NCI-H2196 (cell line): Measurements from ENCODE around the gene ADGRG7.
"Not testable (repeated sequence)": the region's sequence is repeated elsewhere in the genome, so short reads cannot be mapped to it uniquely, and the experiment has no call there.

ENCODE experiments used
- DNase-seq: peaks from one replicate; lab custom pipeline; 2025; ENCODE audit not compliant: unreplicated experiment; lab: John Stamatoyannopoulos, UW

The ADGRG7 gene

DNA sequence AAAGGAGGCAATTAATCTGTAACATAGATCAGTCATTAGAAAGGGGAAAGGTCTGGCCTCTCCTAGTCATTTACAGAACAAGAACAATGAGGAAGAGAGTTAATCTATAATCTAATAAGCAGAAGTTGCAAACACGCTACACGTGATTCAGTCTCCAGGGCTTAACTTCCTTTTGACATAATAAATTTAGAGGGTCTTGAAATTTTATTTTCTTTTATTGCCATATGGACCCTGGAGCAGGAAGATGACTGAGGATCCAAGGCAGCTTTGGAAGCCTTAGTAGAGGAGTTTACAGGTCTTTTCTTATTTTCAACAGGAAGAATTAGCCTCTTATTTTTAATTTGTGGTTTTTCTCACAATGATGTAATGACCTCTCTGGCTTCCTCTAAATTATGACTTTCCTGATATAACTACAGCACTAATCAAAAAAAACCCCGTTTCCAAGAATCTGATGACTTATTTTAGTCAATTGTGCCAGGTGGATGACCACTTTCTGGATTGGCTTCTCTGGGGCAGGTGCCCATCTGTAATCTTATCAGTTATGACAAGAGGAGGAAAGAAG, 32.2 kb downstream of the ADGRG7 start:
- no peak for DNase-seq

- DNase-seq = no peak
Observed at GRCh38 chr3:100645913-100646312, 36.5 kb downstream of the ADGRG7 start.

GRCh38 chr3:100647171-100647570, 37.8 kb downstream of the ADGRG7 start:
- no peak for DNase-seq

DNA sequence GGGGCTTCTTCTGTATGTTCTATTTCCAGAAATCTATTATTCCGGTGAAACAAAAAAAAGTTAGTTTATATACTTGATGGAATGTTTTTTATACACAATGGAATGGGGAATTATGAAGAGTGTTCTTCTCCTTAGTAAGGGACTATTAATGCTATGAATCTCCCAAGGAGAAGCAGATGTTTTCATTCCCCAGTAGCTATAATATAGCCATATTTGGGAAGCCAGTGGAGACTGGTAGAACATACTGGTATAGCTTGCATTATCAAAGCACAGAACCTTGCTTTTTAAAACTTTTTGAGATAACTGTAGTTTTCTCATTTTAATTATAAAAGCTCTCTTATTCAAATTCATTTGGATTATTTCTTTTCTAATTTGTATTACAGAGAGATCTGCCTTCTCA, 38.3 kb downstream of the ADGRG7 start:
- no peak for DNase-seq

DNA sequence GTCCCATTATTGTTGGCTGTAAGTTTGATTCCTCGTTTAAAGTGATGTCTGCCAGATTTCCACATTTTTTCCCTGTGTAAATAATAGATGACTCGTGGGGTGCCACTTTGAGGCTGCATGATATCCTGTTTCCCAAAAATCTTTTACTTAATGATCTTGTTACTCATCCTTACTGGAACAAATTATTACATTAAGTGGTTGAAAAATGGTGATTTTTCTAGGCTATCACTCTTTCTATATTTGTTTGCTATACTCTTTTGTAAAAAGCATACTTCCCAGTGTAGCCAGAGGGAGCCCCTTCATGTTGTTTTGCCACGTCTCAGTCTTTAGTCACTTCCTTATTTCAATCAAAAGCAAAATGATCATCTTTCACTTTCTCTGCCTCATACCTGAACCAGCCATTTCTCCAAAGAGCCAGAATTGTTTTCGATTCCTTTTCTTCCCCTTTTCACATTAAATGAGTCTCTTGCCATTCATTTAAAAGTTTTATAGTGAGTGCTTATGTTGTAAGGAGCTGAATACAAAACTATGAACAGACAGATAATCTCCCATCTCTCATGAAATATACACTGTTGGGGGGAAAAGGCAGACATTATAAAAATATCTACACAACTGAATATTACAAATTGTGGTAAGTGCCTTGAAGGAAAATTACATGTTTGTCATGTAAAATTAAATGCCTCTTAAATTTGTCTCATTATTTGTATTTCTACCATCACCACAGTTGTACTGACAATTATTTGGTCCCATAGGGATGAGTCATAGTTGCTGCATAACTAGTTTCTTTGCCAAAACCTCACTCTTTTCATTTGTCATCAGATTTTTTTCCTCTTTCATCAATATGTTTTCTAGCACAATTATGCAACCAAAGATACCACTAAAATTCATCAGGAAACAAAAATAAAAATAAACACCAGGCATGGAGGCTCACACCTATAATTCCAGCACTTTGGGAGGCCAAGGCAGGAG, 41.5 kb downstream of the ADGRG7 start:
- no peak for DNase-seq

- DNase-seq = no peak
Observed at GRCh38 chr3:100653604-100654294, 44.3 kb downstream of the ADGRG7 start.

DNA sequence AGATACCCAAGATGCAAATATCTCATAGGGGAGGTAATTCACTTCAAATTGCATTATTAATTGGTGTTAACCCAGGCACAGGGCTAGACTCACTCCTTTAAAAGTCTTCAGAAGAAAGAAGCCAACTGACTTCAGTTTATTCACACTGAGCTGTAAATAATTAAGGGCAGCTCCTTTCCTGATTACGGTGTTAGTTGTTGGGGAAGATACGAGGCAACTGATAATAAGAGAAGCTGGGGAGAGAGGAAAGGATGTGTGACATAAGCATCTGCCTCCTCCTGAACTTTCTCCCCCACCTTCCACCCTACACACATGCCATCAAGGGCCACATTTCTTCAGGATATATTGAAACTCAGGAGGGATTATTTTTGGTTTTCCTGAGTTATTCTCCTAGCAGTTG, 47.5 kb downstream of the ADGRG7 start:
- DNase-seq = no peak

- DNase-seq = not testable (repeated sequence)
Observed at GRCh38 chr3:100661294-100661693, 51.9 kb downstream of the ADGRG7 start.

- no peak for DNase-seq
Observed at GRCh38 chr3:100662113-100662823, 52.9 kb downstream of the ADGRG7 start.

DNA sequence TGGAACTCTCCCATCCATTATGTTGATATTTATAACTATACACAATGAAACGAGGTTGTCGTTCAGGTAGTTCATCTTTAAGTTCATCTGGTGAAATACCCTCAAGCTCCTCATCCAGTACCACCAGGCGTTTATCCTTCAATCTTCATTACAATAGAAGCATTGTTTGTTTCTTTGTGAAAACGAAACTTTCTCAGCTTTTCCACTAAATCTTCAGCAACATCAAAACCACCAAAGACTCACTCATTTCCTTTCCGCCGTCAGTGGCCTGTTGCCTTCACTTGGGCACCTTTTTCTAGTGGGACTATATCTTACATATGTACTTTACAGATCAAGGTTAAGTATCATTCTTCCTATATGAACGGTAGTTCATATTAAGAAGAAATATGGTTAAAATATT, 55.8 kb downstream of the ADGRG7 start:
- DNase-seq = no peak

DNA sequence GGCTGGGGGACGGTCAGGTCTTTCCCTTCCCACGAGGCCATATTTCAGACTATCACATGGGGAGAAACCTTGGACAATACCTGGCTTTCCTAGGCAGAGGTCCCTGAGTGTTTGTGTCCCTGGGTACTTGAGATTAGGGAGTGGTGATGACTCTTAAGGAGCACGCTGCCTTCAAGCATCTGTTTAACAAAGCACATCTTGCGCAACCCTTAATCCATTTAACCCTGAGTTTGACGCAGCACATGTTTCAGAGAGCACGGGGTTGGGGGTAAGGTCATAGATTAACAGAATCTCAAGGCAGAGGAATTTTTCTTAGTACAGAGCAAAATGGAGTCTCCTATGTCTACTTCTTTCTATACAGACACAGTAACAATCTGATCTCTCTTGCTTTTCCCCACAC, 57.3 kb downstream of the ADGRG7 start:
- not testable (repeated sequence) for DNase-seq

DNA sequence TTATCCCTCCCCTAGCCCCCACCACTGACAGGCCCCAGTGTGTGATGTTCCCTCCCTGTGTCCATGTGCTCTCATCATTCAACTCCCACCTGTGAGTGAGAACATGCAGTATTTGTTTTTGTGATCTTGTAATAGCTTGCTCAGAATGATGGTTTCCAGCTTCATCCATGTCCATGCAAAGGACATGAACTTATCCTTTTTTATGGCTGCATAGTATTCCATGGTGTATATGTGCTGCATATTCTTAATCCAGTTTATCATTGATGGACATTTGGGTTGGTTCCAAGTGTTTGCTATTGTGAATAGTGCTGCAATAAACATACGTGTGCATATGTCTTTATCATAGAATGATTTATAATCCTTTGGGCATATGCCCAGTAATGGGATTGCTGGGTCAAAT, 57.9 kb downstream of the ADGRG7 start:
- not testable (repeated sequence) for DNase-seq

- DNase-seq = not testable (repeated sequence)
Observed at GRCh38 chr3:100670995-100671394, 61.6 kb downstream of the ADGRG7 start.

GRCh38 chr3:100681496-100681895, 72.1 kb downstream of the ADGRG7 start:
- no peak for DNase-seq

- no peak for DNase-seq
Observed at GRCh38 chr3:100682056-100682853, 72.9 kb downstream of the ADGRG7 start.

GRCh38 chr3:100682854-100683760, 73.7 kb downstream of the ADGRG7 start:
- DNase-seq = no peak

DNA sequence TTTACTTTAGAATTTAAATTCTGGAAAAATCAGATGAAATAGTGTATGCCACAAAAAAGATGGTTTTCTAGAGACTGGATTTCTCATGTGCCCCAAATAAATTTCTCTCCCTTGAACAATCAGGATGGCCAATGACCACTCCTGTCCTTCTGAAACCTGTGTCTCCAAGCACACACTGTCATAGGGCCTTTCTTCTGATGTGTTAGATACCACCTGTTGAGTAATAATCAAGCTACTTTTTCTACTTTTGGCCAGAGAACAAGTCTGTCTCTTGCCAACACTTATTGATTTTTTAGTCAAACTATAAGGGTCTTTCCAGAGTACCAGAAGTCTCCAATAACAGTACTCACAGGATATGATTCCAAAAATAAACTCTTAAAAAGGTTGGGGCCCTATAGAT, 83.8 kb downstream of the ADGRG7 start:
- DNase-seq = no peak

DNA sequence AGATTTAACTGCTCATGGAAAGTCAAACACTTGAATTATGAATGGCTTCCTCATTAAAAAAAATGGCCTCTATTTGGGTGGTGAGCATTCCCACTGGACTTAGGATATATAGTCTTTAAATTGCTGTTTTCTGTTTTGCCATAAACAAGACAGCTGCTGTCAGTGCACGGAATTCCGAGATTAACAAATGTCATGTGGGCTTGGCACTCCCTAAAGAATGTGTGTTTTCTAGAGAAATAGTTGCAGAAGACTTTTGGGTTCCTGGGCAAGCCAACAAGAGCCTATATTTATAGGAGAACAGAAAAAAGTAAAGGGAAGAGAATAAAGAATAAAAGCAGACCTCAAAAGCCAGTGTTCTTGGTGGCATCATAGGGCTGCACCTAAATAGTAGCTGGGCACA, 86.3 kb downstream of the ADGRG7 start:
- DNase-seq = no peak

DNA sequence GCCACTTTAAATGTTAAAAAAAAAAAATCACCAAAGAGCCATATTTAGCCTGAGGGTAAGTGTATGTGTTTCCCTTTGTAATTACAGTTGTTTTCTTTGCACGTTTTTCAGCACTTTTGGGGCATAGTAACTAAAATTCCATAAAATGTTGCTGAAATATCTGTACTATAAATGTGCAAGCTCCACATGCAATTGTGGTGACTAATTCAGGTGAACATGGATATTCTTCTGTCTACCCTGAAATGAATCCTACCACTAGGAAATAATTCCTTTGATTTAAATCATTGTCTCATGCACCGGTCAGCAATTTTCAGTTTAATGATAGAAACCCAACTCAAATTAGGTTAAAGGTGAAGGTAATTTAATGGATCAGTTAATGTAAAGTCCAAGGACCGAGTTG, 86.8 kb downstream of the ADGRG7 start:
- no peak for DNase-seq
